RPMI7951 (cell line): Measurements from ENCODE around the gene NDUFS4. TPM values are rescaled to one million over a fixed set of nuclear protein-coding genes. Genes with fewer than 3 reads are reported as not detected.
A peak's percentile ranks its signal among the peaks of the same experiment; 100 is the strongest.
"Not testable (repeated sequence)": the region's sequence is repeated elsewhere in the genome, so short reads cannot be mapped to it uniquely, and the experiment has no call there.

ENCODE experiments used
- DNase-seq: peaks from one replicate; pipeline ENCODE4 v3.0.0-alpha.2; 2012; ENCODE audit warnings: low read depth
- total RNA-seq: library from RNA; depleted of rRNA; stranded (reverse); fragments of >200 nt; shearing (Covaris generic); gene quantifications from 2 replicates; pipeline ENCODE4 v1.2.3, GENCODE V29; 2014; rRNA removed

Gene NDUFS4
- total RNA-seq, 1 experiment from 2014 or later = 148 TPM

- DNase-seq = not testable (repeated sequence)
Measured at GRCh38 chr5:53665313-53665712, 104.9 kb downstream of the NDUFS4 start.

- no peak for DNase-seq
Measured at GRCh38 chr5:53667621-53668020, 107.2 kb downstream of the NDUFS4 start.

GRCh38 chr5:53671447-53671846 lies 111.0 kb downstream of the NDUFS4 start:
- DNase-seq = no peak

- no peak for DNase-seq
Measured at GRCh38 chr5:53674121-53674520, 113.7 kb downstream of the NDUFS4 start.

- DNase-seq = no peak
Measured at GRCh38 chr5:53677632-53678031, 117.2 kb downstream of the NDUFS4 start.

GRCh38 chr5:53678981-53679660 lies 118.7 kb downstream of the NDUFS4 start:
- no peak for DNase-seq

- no peak for DNase-seq
Measured at GRCh38 chr5:53681079-53681478, 120.6 kb downstream of the NDUFS4 start.

- no peak for DNase-seq
Measured at GRCh38 chr5:53691014-53691413, 130.6 kb downstream of the NDUFS4 start.

- no peak for DNase-seq
Measured at GRCh38 chr5:53694520-53695022, 134.1 kb downstream of the NDUFS4 start.

GRCh38 chr5:53710405-53710804 lies 150.0 kb downstream of the NDUFS4 start:
- DNase-seq = not testable (repeated sequence)

- DNase-seq = peak; percentile 58
Measured at GRCh38 chr5:53712327-53712726, 151.9 kb downstream of the NDUFS4 start.

GRCh38 chr5:53713978-53714666 lies 153.7 kb downstream of the NDUFS4 start:
- DNase-seq = no peak

GRCh38 chr5:53714667-53715010 lies 154.2 kb downstream of the NDUFS4 start:
- DNase-seq = peak; percentile 4

- no peak for DNase-seq
Measured at GRCh38 chr5:53726121-53726520, 165.7 kb downstream of the NDUFS4 start.

- DNase-seq = no peak
Measured at GRCh38 chr5:53730943-53731342, 170.5 kb downstream of the NDUFS4 start.

Other genes with a start within 250 kb of the NDUFS4 start
- gene FST, start 80.0 kb upstream of the NDUFS4 start, total RNA-seq = 1.2 and 1.6 TPM in 2 replicates